ENCODE data around the gene KCNAB1. TPM values are rescaled to one million over a fixed set of nuclear protein-coding genes. Genes with fewer than 3 reads are reported as not detected.

Gene KCNAB1
- total and polyA plus RNA-seq, 2 donors (not counting 1 experiment from before 2014, with no cell fraction given), result 0.03 to 0.33 TPM

DNA sequence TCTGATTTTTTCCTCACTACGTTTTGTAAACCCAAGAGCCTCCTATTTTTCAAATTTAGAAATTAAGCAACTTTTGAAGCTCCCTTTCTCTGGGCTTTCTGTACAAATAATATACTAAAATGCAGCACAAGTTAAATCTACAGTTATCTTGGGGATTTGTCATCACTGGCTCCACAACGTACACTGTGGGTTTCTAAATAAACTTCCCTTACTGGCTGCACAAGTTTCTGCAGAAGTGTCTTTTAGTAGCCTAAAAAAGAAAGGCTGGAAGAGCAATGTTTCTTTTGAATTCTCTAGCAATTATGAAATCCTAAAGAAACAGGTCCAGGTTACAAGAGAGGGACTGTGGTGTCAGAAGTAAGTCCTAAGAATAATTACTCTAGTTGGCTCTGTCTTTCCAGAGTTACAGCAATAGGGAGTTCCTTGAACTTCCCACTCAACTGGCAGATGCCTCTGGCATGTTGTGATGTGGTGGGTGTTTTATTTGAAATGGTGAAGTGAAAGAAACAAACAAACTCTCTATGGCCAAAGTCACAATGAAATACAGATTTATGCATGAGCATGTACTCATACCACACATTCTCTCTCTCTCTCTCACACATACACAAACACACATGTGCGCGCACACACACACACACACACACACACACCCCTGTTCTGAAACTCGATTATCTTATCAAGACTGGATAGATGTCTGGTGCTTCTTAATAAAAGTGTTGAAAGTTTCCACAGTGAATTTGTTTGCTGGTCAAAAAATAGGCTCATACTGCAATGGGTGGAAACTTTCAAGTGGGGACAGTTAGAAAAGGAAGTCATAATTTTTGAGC, 236.4 kb downstream of the KCNAB1 start:
- Histone ChIP-seq H3K27ac (ENCODE audit: insufficient read depth, low read length) (no peak overlapping the region), H4K20me1 (ENCODE audit: control insufficient read depth, extremely low read depth, insufficient read depth, low read length) (no peaks in the 10 kb centered on the region), H3K9ac (ENCODE audit: insufficient read depth, low read length) (no peak overlapping the region), H3K9me3 (ENCODE audit: control insufficient read depth, insufficient read depth, low read depth, low read length) (no peaks in the 10 kb centered on the region), H3K4me1 (ENCODE audit: control insufficient read depth, extremely low read depth, insufficient read depth, low read length) (no peaks in the 10 kb centered on the region), H2AFZ (ENCODE audit: low read length) (no peak overlapping the region), H3K79me2 (ENCODE audit: control insufficient read depth, insufficient read depth, low read length) (no peaks in the 10 kb centered on the region), H3K27me3 (ENCODE audit: control insufficient read depth, insufficient read depth, low read length) (no peaks in the 10 kb centered on the region), H3K4me2 (ENCODE audit: extremely low read depth, insufficient read depth, low read length) (no peak overlapping the region), H3K4me3 (replicated peaks in 1 of 4; ENCODE audit: control extremely low read depth in 1 of 4, insufficient read depth in 1 of 4, low read depth in 3 of 4, low read length in 4 of 4) (no peak overlapping the region), H3K36me3 (ENCODE audit: control insufficient read depth, insufficient read depth, low read length) (no peaks in the 10 kb centered on the region)
- DNase-seq (ENCODE audit: low read depth in 2 of 2), result peak in 1 of 2 donors; percentile 62
- TF ChIP-seq, protein P1, sequence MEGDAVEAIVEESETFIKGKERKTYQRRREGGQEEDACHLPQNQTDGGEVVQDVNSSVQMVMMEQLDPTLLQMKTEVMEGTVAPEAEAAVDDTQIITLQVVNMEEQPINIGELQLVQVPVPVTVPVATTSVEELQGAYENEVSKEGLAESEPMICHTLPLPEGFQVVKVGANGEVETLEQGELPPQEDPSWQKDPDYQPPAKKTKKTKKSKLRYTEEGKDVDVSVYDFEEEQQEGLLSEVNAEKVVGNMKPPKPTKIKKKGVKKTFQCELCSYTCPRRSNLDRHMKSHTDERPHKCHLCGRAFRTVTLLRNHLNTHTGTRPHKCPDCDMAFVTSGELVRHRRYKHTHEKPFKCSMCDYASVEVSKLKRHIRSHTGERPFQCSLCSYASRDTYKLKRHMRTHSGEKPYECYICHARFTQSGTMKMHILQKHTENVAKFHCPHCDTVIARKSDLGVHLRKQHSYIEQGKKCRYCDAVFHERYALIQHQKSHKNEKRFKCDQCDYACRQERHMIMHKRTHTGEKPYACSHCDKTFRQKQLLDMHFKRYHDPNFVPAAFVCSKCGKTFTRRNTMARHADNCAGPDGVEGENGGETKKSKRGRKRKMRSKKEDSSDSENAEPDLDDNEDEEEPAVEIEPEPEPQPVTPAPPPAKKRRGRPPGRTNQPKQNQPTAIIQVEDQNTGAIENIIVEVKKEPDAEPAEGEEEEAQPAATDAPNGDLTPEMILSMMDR (conservative IDR thresholded peaks at IDR 0.05 in 1 of 2, IDR thresholded peaks at IDR 0.05 in 1 of 2; ENCODE audit: low read depth in 1 of 2, low read length in 2 of 2), result no peak
- no peak for TF ChIP-seq EZH2 (IDR thresholded peaks at IDR 0.05; ENCODE audit: low read length, missing control alignments)

DNA sequence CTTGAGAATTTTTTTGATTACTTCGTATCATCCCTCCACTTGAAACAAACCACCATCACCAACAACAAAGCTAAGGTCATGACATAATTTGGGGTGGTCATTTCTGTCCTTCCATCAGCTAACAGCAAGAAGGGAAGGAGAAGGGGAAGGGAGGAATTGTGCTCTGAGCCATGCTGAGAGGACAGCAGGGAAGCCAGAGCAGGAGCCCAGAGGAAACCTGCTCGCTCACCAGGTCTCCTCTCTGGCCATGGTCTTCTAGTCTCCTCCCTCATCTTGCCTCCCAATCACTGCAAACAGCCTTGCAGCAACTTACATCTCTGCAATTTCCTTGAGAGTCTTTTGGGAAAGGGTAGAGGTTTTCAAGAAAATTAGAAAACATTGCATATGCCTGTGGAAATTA, 237.9 kb downstream of the KCNAB1 start:
- Histone ChIP-seq H3K79me2 (ENCODE audit: control insufficient read depth, insufficient read depth, low read length) (no peaks in the 10 kb centered on the region), H2AFZ (ENCODE audit: low read length) (no peak overlapping the region)

DNA sequence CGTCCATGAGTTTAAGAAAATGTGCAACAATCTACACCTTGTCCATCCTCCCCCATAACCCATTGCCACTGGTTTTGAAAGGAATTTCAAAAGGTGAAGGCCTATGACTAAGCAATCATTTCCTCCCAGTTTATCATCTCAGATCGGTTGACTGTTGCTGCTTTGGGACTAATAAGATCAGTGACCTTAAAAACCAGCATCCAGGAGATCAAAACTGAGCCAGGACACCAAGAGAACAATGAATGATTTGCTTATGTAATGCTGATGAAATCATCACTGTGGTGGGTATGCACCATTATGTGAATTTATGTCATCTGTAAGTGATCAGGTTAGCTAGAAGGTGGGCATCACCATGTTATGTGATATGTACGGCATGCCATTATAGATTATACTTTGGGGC, 239.0 kb downstream of the KCNAB1 start:
- Histone ChIP-seq H2AFZ (ENCODE audit: low read length) (no peak overlapping the region), H3K4me1 (ENCODE audit: control insufficient read depth, extremely low read depth, insufficient read depth, low read length) (no peaks in the 10 kb centered on the region), H3K9me3 (ENCODE audit: control insufficient read depth, insufficient read depth, low read depth, low read length) (no peaks in the 10 kb centered on the region), H4K20me1 (ENCODE audit: control insufficient read depth, extremely low read depth, insufficient read depth, low read length) (no peaks in the 10 kb centered on the region), H3K27me3 (ENCODE audit: control insufficient read depth, insufficient read depth, low read length) (no peaks in the 10 kb centered on the region), H3K27ac (ENCODE audit: insufficient read depth, low read length) (no peak overlapping the region), H3K4me3 (replicated peaks in 1 of 4; ENCODE audit: control extremely low read depth in 1 of 4, insufficient read depth in 1 of 4, low read depth in 3 of 4, low read length in 4 of 4) (no peak overlapping the region), H3K9ac (ENCODE audit: insufficient read depth, low read length) (no peak overlapping the region), H3K36me3 (ENCODE audit: control insufficient read depth, insufficient read depth, low read length) (no peaks in the 10 kb centered on the region), H3K4me2 (ENCODE audit: extremely low read depth, insufficient read depth, low read length) (no peak overlapping the region), H3K79me2 (ENCODE audit: control insufficient read depth, insufficient read depth, low read length) (no peaks in the 10 kb centered on the region)
- TF ChIP-seq EZH2 (IDR thresholded peaks at IDR 0.05; ENCODE audit: low read length, missing control alignments), result no peak
- TF ChIP-seq, protein P1 (conservative IDR thresholded peaks at IDR 0.05 in 1 of 2, IDR thresholded peaks at IDR 0.05 in 1 of 2; ENCODE audit: low read depth in 1 of 2, low read length in 2 of 2), result no peak
- DNase-seq (ENCODE audit: low read depth in 2 of 2), result peak in 1 of 2 donors; percentile 77

More for the DNA sequence above, 237.9 kb downstream of the KCNAB1 start:
- H3K36me3 ChIP-seq (ENCODE audit: control insufficient read depth, insufficient read depth, low read length), result no peaks in the 10 kb centered on the region
- H3K27ac ChIP-seq (ENCODE audit: insufficient read depth, low read length), result no peak overlapping the region
- no peaks in the 10 kb centered on the region for H3K4me1 ChIP-seq (ENCODE audit: control insufficient read depth, extremely low read depth, insufficient read depth, low read length)
- no peak overlapping the region for H3K4me2 ChIP-seq (ENCODE audit: extremely low read depth, insufficient read depth, low read length)
- DNase-seq (ENCODE audit: low read depth in 2 of 2), result no peak
- TF ChIP-seq, protein P1 (conservative IDR thresholded peaks at IDR 0.05 in 1 of 2, IDR thresholded peaks at IDR 0.05 in 1 of 2; ENCODE audit: low read depth in 1 of 2, low read length in 2 of 2), result no peak
- no peak for TF ChIP-seq EZH2 (IDR thresholded peaks at IDR 0.05; ENCODE audit: low read length, missing control alignments)
- H3K9me3 ChIP-seq (ENCODE audit: control insufficient read depth, insufficient read depth, low read depth, low read length), result no peaks in the 10 kb centered on the region
- no peak overlapping the region for H3K9ac ChIP-seq (ENCODE audit: insufficient read depth, low read length)
- no peaks in the 10 kb centered on the region for H4K20me1 ChIP-seq (ENCODE audit: control insufficient read depth, extremely low read depth, insufficient read depth, low read length)
- H3K4me3 ChIP-seq (replicated peaks in 1 of 4; ENCODE audit: control extremely low read depth in 1 of 4, insufficient read depth in 1 of 4, low read depth in 3 of 4, low read length in 4 of 4), result no peak overlapping the region
- H3K27me3 ChIP-seq (ENCODE audit: control insufficient read depth, insufficient read depth, low read length), result no peaks in the 10 kb centered on the region

All from fibroblast of lung (primary cell).